A549 (cell line): ENCODE results near the gene SIAH3. TPM values are rescaled to one million over a fixed set of nuclear protein-coding genes. Genes with fewer than 3 reads are reported as not detected.

Experiments used
- ATAC-seq, 2 experiments: fragments of 200-7000 bp in 1 of 2; fragments of >200 bp in 1 of 2; cut with Nextera tagmentation in 1 of 2; cut with Tn5 transposase in 1 of 2; 3 replicates each; pipeline versions ENCODE4 v1.8.0 to v1.9.1; 2018 to 2020; ENCODE audit warnings: mild to moderate bottlenecking in 1 of 2, moderate library complexity in 1 of 2
- CTCF ChIA-PET: fragments of 300-600 bp; sonication (Branson Sonifier 250); formaldehyde crosslinking; extraction: SDS; loops from one replicate; lab custom pipeline; 2021; ENCODE audit warnings: antibody characterized with exemption, inconsistent platforms; lab: Yijun Ruan, JAX
- POLR2A ChIA-PET: fragments of 350-600 bp; formaldehyde crosslinking; extraction: SDS; loops from one replicate; lab custom pipeline; 2021; ENCODE audit warnings: antibody characterized with exemption, inconsistent platforms; lab: Yijun Ruan, JAX
- DNase-seq, 2 experiments: peaks; one replicate each; pipeline versions ENCODE4 v3.0.0 to v3.0.0-alpha.2; 2011 to 2016; ENCODE audit warnings: low read depth in 1 of 2, low spot score in 1 of 2
- FAIRE-seq: peaks from 2 replicates; lab custom pipeline; 2011; peaks lifted over from hg19 to GRCh38; lab: Jason Lieb, UNC
- H3K27ac ChIP-seq, 2 experiments: fragments of >200 bp; sonication (Bioruptor Twin); formaldehyde crosslinking; 3 replicates each; pipeline ENCODE4 v1.5.1; 2016 to 2017
- H3K4me1 ChIP-seq: fragments of >200 bp; sonication (Bioruptor Twin); formaldehyde crosslinking; 3 replicates; pipeline ENCODE4 v1.6.1; 2016
- H3K4me2 ChIP-seq: fragments of >200 bp; sonication (Bioruptor Twin); formaldehyde crosslinking; 3 replicates; pipeline ENCODE4 v1.6.1; 2016
- H3K4me3 ChIP-seq: fragments of >200 bp; sonication (Bioruptor Twin); formaldehyde crosslinking; 3 replicates; pipeline ENCODE4 v1.5.1; 2016
- H3K9me3 ChIP-seq: fragments of >200 bp; sonication (Bioruptor Twin); formaldehyde crosslinking; 3 replicates; pipeline ENCODE4 v1.6.1; 2016
- ATOH8 ChIP-seq: fragments of 250-450 bp; sonication (Bioruptor Pico); IDR thresholded peaks from 2 replicates; pipeline ENCODE4 v1.5.0; 2020; ENCODE audit warnings: low read depth, mild to moderate bottlenecking, moderate library complexity
- CBX8 ChIP-seq: fragments of 200-600 bp; sonication (generic); IDR thresholded peaks from 2 replicates; pipeline ENCODE4 v1.6.1; 2016
- CEBPB ChIP-seq, 2 experiments: fragments of >200 bp in 1 of 2; sonication (Bioruptor Twin) in 1 of 2; formaldehyde crosslinking in 1 of 2; IDR thresholded peaks; 2 replicates each; pipeline ENCODE4 v1.6.1; 2012 to 2016
- CHD2 ChIP-seq: fragments of 150-350 bp; IDR thresholded peaks from 2 replicates; pipeline ENCODE4 v1.6.1; 2014; ENCODE audit warnings: low read length; ENCODE audit not compliant: partially characterized antibody
- EP300 ChIP-seq, 2 experiments: fragments of >200 bp; sonication (Bioruptor Twin); formaldehyde crosslinking; IDR thresholded peaks; 2 replicates in 1 of 2; 3 replicates in 1 of 2; pipeline ENCODE4 v1.6.1; 2016 to 2017
- FOSB ChIP-seq: fragments of 250-450 bp; sonication (Bioruptor Pico); IDR thresholded peaks from 2 replicates; pipeline ENCODE4 v1.5.0; 2020; ENCODE audit warnings: mild to moderate bottlenecking, moderate library complexity
- FOXS1 ChIP-seq: fragments of 250-450 bp; sonication (Bioruptor Pico); IDR thresholded peaks from 2 replicates; pipeline ENCODE4 v1.5.0; 2020; ENCODE audit warnings: mild to moderate bottlenecking, moderate library complexity
- GATA3 ChIP-seq: IDR thresholded peaks from 2 replicates; pipeline ENCODE4 v1.6.1; 2012; ENCODE audit warnings: borderline replicate concordance
- HOXA7 ChIP-seq: fragments of 250-450 bp; sonication (Bioruptor Pico); IDR thresholded peaks from 2 replicates; pipeline ENCODE4 v1.5.0; 2020; ENCODE audit warnings: mild to moderate bottlenecking, moderate library complexity
- JUNB ChIP-seq: fragments of >200 bp; sonication (Bioruptor Twin); formaldehyde crosslinking; IDR thresholded peaks from 2 replicates; pipeline ENCODE4 v1.6.1; 2016
- KDM1A ChIP-seq: fragments of 200-600 bp; sonication (generic); IDR thresholded peaks from 2 replicates; pipeline ENCODE4 v1.6.1; 2016; ENCODE audit warnings: low read depth, mild to moderate bottlenecking
- MAFK ChIP-seq: fragments of 450-650 bp; IDR thresholded peaks from 2 replicates; pipeline ENCODE4 v1.6.1; 2014; ENCODE audit not compliant: partially characterized antibody
- MAX ChIP-seq: IDR thresholded peaks from 2 replicates; pipeline ENCODE4 v1.6.1; 2012
- NFE2L2 ChIP-seq: fragments of 150-350 bp; conservative IDR thresholded peaks from 2 replicates; pipeline ENCODE4 v1.6.1; 2014; ENCODE audit warnings: low read length
- NR3C1 ChIP-seq: fragments of >200 bp; sonication (Bioruptor Twin); formaldehyde crosslinking; IDR thresholded peaks from 3 replicates; pipeline ENCODE4 v1.6.1; 2017
- RARB ChIP-seq: fragments of 250-450 bp; sonication (Bioruptor Pico); IDR thresholded peaks from 2 replicates; pipeline ENCODE4 v1.8.0; 2021; ENCODE audit warnings: mild to moderate bottlenecking, moderate library complexity
- SREBF2 ChIP-seq: fragments of 450-650 bp; IDR thresholded peaks from 2 replicates; pipeline ENCODE4 v1.6.1; 2014; ENCODE audit warnings: mild to moderate bottlenecking, moderate library complexity
- TFCP2L1 ChIP-seq: fragments of 250-450 bp; sonication (Bioruptor Pico); IDR thresholded peaks from 2 replicates; pipeline ENCODE4 v1.5.0; 2021; ENCODE audit warnings: mild to moderate bottlenecking
- USF2 ChIP-seq: fragments of 450-650 bp; IDR thresholded peaks from 2 replicates; pipeline ENCODE4 v1.6.1; 2014; ENCODE audit warnings: antibody characterized with exemption
- WGBS: methylation state at CpG from one replicate; pipeline ENCODE4 v1.1.6; 2017; ENCODE audit errors: missing lambda C conversion rate; 5-methylcytosine and 5-hydroxymethylcytosine counted together
- polyA plus RNA-seq, 4 experiments: library from polyadenylated mRNA; depleted of rRNA in 3 of 4; stranded (reverse); fragments of >200 nt; fragmentation: RNase III in 1 of 4; extraction: RNeasy Plus Mini Kit Qiagen cat#74134 plus additional on column Dnase treatment in 1 of 4; gene quantifications; 2 replicates in 3 of 4; 3 replicates in 1 of 4; pipeline ENCODE4 v1.2.3, GENCODE V29; 2011 to 2017

SIAH3 gene
- polyA plus RNA-seq, 2 of the 4 experiments (the other 2 are of a cell fraction) = not detected

- no peak overlapping the region for H3K4me3 ChIP-seq
- no peaks in the 10 kb centered on the region for H3K9me3 ChIP-seq
- H3K27ac ChIP-seq = no peak overlapping the region
- no peak for ATAC-seq
- no peak for FAIRE-seq
- POLR2A ChIA-PET = no interaction called here
- CTCF ChIA-PET = interaction anchor here (0.7 kb wide), 1 partner anchor 28 kb away, joined by 3 read pairs; no protein-coding TSS in a partner anchor
- 45% methylated on average over 4 of the region's 4 CpGs for WGBS
- TF ChIP-seq USF2 (no peak), MAFK (no peak), TFCP2L1 (CRISPR knock-in tag) (no peak), NFE2L2 (no peak), JUNB (no peak), MAX (no peak)
- TF ChIP-seq, all 56 proteins: peak for 0
- H3K4me1 ChIP-seq = no peaks in the 10 kb centered on the region
- DNase-seq = no peak
- H3K4me2 ChIP-seq = no peak overlapping the region
Measured at GRCh38 chr13:45778882-45779281, 72.7 kb downstream of the SIAH3 start.

- DNase-seq = no peak
- no peaks in the 10 kb centered on the region for H3K4me1 ChIP-seq
- no peak for FAIRE-seq
- ChIA-PET POLR2A (no interaction called here), CTCF (no interaction called here)
- H3K9me3 ChIP-seq = no peaks in the 10 kb centered on the region
- 71% methylated on average over 5 of the region's 5 CpGs for WGBS
- no peak for ATAC-seq
- H3K4me2 ChIP-seq = no peak overlapping the region
- no peak overlapping the region for H3K4me3 ChIP-seq
- H3K27ac ChIP-seq = no peak overlapping the region
- TF ChIP-seq MAX (no peak), JUNB (no peak), FOSB (no peak), CHD2 (no peak), FOXS1 (CRISPR knock-in tag) (no peak), NFE2L2 (no peak), EP300 (IDR thresholded peaks at IDR 0.05) (no peak), NR3C1 (no peak)
Measured at GRCh38 chr13:45776748-45777147, 74.8 kb downstream of the SIAH3 start.

GRCh38 chr13:45775401-45775963 is 76.1 kb downstream of the SIAH3 start:
- ATAC-seq = no peak
- CTCF ChIA-PET = no interaction called here
- no peak for DNase-seq
- Histone ChIP-seq H3K4me3 (no peak overlapping the region), H3K4me1 (no peaks in the 10 kb centered on the region)
- no peak for TF ChIP-seq CEBPB (IDR thresholded peaks at IDR 0.05)
- no peak for TF ChIP-seq CBX8
- TF ChIP-seq EP300 (IDR thresholded peaks at IDR 0.05) = no peak
- no peak for TF ChIP-seq GATA3
- no peak for TF ChIP-seq HOXA7 (CRISPR knock-in tag)
- TF ChIP-seq SREBF2 = no peak
- TF ChIP-seq, all 56 proteins: peak for 0
- Histone ChIP-seq H3K9me3 (no peaks in the 10 kb centered on the region), H3K4me2 (no peak overlapping the region), H3K27ac (no peak overlapping the region)
- no peak for FAIRE-seq
- WGBS = 0% methylated on average over 3 of the region's 3 CpGs
- POLR2A ChIA-PET = no interaction called here

GRCh38 chr13:45773944-45774343 is 77.6 kb downstream of the SIAH3 start:
- Histone ChIP-seq H3K4me1 (no peaks in the 10 kb centered on the region), H3K4me2 (no peak overlapping the region), H3K4me3 (no peak overlapping the region), H3K9me3 (no peaks in the 10 kb centered on the region), H3K27ac (no peak overlapping the region)
- ChIA-PET POLR2A (no interaction called here), CTCF (no interaction called here)
- FAIRE-seq (no peak), ATAC-seq (no peak), DNase-seq (no peak)
- WGBS = 62% methylated on average over 3 of the region's 3 CpGs
- TF ChIP-seq KDM1A (no peak), GATA3 (no peak), CHD2 (no peak)

GRCh38 chr13:45773236-45773635 is 78.3 kb downstream of the SIAH3 start:
- H3K4me2 ChIP-seq = no peak overlapping the region
- DNase-seq = no peak
- H3K9me3 ChIP-seq = no peaks in the 10 kb centered on the region
- no peak overlapping the region for H3K27ac ChIP-seq
- TF ChIP-seq RARB (CRISPR knock-in tag) (no peak), ATOH8 (CRISPR knock-in tag) (no peak)
- TF ChIP-seq, all 56 proteins: peak for 0
- FAIRE-seq = no peak
- H3K4me1 ChIP-seq = no peaks in the 10 kb centered on the region
- ATAC-seq = no peak
- 19% methylated on average over 2 of the region's 2 CpGs for WGBS
- CTCF ChIA-PET = no interaction called here
- H3K4me3 ChIP-seq = no peak overlapping the region
- POLR2A ChIA-PET = no interaction called here
